Activated CD4-positive, alpha-beta memory T cell treated with anti-CD3 and anti-CD28 coated beads, Interleukin-2, amount 10 ng/mL, durations not matched to agents 7 days and 5 days (primary cell): ENCODE data around the gene UCKL1. TPM values are rescaled to one million over a fixed set of nuclear protein-coding genes. Genes with fewer than 3 reads are reported as not detected.
A peak's percentile ranks its signal among the peaks of the same experiment; 100 is the strongest.
"Not testable (repeated sequence)": the region's sequence is repeated elsewhere in the genome, so short reads cannot be mapped to it uniquely, and the experiment has no call there.

Experiments
- CTCF ChIA-PET: fragments of 350-600 bp; sonication (Branson Sonifier 250); formaldehyde crosslinking; loops from one replicate; lab custom pipeline; 2021; ENCODE audit warnings: antibody characterized with exemption, inconsistent platforms; lab: Charles Lee
- POLR2A ChIA-PET: fragments of 350-600 bp; sonication (Branson Sonifier 250); formaldehyde crosslinking; loops from one replicate; lab custom pipeline; 2021; ENCODE audit warnings: antibody characterized with exemption; lab: Charles Lee
- DNase-seq: peaks from one replicate; pipeline ENCODE4 v3.0.0-alpha.2; 2020
- H3K27ac Mint-ChIP-seq: one replicate; pipeline ENCODE4 v1.8.0; 2021; ENCODE audit warnings: mild to moderate bottlenecking, mixed read lengths
- H3K27me3 Mint-ChIP-seq: one replicate; pipeline ENCODE4 v1.8.0; 2021; ENCODE audit warnings: mixed read lengths
- H3K36me3 Mint-ChIP-seq: one replicate; pipeline ENCODE4 v1.8.0; 2021; ENCODE audit warnings: low read depth, mixed read lengths
- H3K4me1 Mint-ChIP-seq: one replicate; pipeline ENCODE4 v1.8.0; 2021; ENCODE audit warnings: mixed read lengths
- H3K4me3 Mint-ChIP-seq: one replicate; pipeline ENCODE4 v1.8.0; 2021; ENCODE audit warnings: mild to moderate bottlenecking, mixed read lengths
- H3K9me3 Mint-ChIP-seq: one replicate; pipeline ENCODE4 v1.8.0; 2021; ENCODE audit warnings: mixed read lengths
- total RNA-seq, 2 experiments: library from RNA; stranded (reverse); gene quantifications; one replicate each; pipeline ENCODE4 v1.2.3, GENCODE V29; 2021

UCKL1 gene
- total RNA-seq, 2 experiments from 2014 or later, result 36.3 to 36.6 TPM

- CTCF ChIA-PET, H3K27ac Mint-ChIP-seq: not testable (repeated sequence)
Measured at GRCh38 chr20:63916371-63916939, 39.8 kb downstream of the UCKL1 start.

GRCh38 chr20:63915471-63915870 lies 40.7 kb downstream of the UCKL1 start:
- Mint-ChIP-seq H3K27me3 (no peaks in the 10 kb centered on the region), H3K4me1 (peaks cover 22% of the 10 kb centered on the region), H3K9me3 (peaks cover 4% of the 10 kb centered on the region), H3K27ac (no peak overlapping the region), H3K36me3 (peaks cover 38% of the 10 kb centered on the region), H3K4me3 (no peak overlapping the region)
- CTCF ChIA-PET, result interaction anchor here (1.1 kb wide), 2 partner anchors 13 to 65 kb away, joined by 3 read pairs; no protein-coding TSS in a partner anchor
- POLR2A ChIA-PET, result no interaction called here
- DNase-seq, result no peak

More at GRCh38 chr20:63916371-63916939, 39.8 kb downstream of the UCKL1 start:
- peaks cover 14% of the 10 kb centered on the region for H3K4me1 Mint-ChIP-seq
- H3K9me3 Mint-ChIP-seq, H3K4me3 Mint-ChIP-seq, POLR2A ChIA-PET, DNase-seq, H3K27me3 Mint-ChIP-seq: not testable (repeated sequence)
- peaks cover 33% of the 10 kb centered on the region for H3K36me3 Mint-ChIP-seq

- DNase-seq, result no peak
- Mint-ChIP-seq H3K27me3 (no peaks in the 10 kb centered on the region), H3K27ac (no peak overlapping the region), H3K4me3 (no peak overlapping the region), H3K4me1 (peaks cover 33% of the 10 kb centered on the region), H3K9me3 (peaks cover 4% of the 10 kb centered on the region), H3K36me3 (peaks cover 39% of the 10 kb centered on the region)
- ChIA-PET CTCF (no interaction called here), POLR2A (no interaction called here)
Measured at GRCh38 chr20:63913768-63914167, 42.4 kb downstream of the UCKL1 start.

- ChIA-PET CTCF (no interaction called here), POLR2A (interaction anchor here (0.6 to 1.1 kb wide), 3 partner anchors 15 to 110 kb away, joined by 3 to 5 read pairs (median 3); no protein-coding TSS in a partner anchor)
- H3K36me3 Mint-ChIP-seq, result peaks cover 24% of the 10 kb centered on the region
- peak overlapping the region; percentile 35 for H3K4me3 Mint-ChIP-seq
- peaks cover 36% of the 10 kb centered on the region for H3K4me1 Mint-ChIP-seq
- H3K27ac Mint-ChIP-seq, result peak overlapping the region; percentile 71
- DNase-seq, result peak; percentile 32
- peaks cover under 1% of the 10 kb centered on the region for H3K9me3 Mint-ChIP-seq
- H3K27me3 Mint-ChIP-seq, result no peaks in the 10 kb centered on the region
Measured at GRCh38 chr20:63911176-63911575, 45.0 kb downstream of the UCKL1 start.

- no peak for DNase-seq
- peak overlapping the region; percentile 4 for H3K27ac Mint-ChIP-seq
Measured at GRCh38 chr20:63908008-63908682, 48.1 kb downstream of the UCKL1 start.

GRCh38 chr20:63903796-63904561 lies 52.2 kb downstream of the UCKL1 start:
- DNase-seq, result no peak
- no peak overlapping the region for H3K4me3 Mint-ChIP-seq
- ChIA-PET CTCF (no interaction called here), POLR2A (interaction anchor here (0.7 to 1.8 kb wide), 4 partner anchors 9 to 196 kb away, joined by 3 to 7 read pairs (median 4); partner anchors contain the start of genes ARFRP1, DNAJC5, TPD52L2 and ZGPAT)
- H3K27me3 Mint-ChIP-seq, result no peaks in the 10 kb centered on the region
- no peaks in the 10 kb centered on the region for H3K9me3 Mint-ChIP-seq
- peaks cover 54% of the 10 kb centered on the region for H3K4me1 Mint-ChIP-seq
- H3K36me3 Mint-ChIP-seq, result peaks cover 29% of the 10 kb centered on the region
- H3K27ac Mint-ChIP-seq, result peak overlapping the region; percentile 98

More at GRCh38 chr20:63908008-63908682, 48.1 kb downstream of the UCKL1 start:
- H3K36me3 Mint-ChIP-seq, result peaks cover 28% of the 10 kb centered on the region
- ChIA-PET POLR2A (no interaction called here), CTCF (no interaction called here)
- no peaks in the 10 kb centered on the region for H3K9me3 Mint-ChIP-seq
- H3K27me3 Mint-ChIP-seq, result no peaks in the 10 kb centered on the region
- no peak overlapping the region for H3K4me3 Mint-ChIP-seq
- peaks cover 47% of the 10 kb centered on the region for H3K4me1 Mint-ChIP-seq

GRCh38 chr20:63900413-63900812 lies 55.8 kb downstream of the UCKL1 start:
- POLR2A ChIA-PET, result no interaction called here
- H3K27me3 Mint-ChIP-seq, result no peaks in the 10 kb centered on the region
- no peaks in the 10 kb centered on the region for H3K9me3 Mint-ChIP-seq
- no peak for DNase-seq
- H3K4me1 Mint-ChIP-seq, result peaks cover 74% of the 10 kb centered on the region
- H3K27ac Mint-ChIP-seq, result peak overlapping the region; percentile 23
- CTCF ChIA-PET, result no interaction called here
- no peak overlapping the region for H3K4me3 Mint-ChIP-seq
- peaks cover 54% of the 10 kb centered on the region for H3K36me3 Mint-ChIP-seq

- Mint-ChIP-seq H3K36me3 (peaks cover 44% of the 10 kb centered on the region), H3K4me3 (no peak overlapping the region), H3K9me3 (no peaks in the 10 kb centered on the region), H3K27me3 (no peaks in the 10 kb centered on the region), H3K4me1 (peaks cover 71% of the 10 kb centered on the region), H3K27ac (peak overlapping the region; percentile 27)
- DNase-seq, result no peak
- POLR2A ChIA-PET, result interaction anchor here (0.8 to 1.4 kb wide), 2 partner anchors 33 to 34 kb away, joined by 3 to 7 read pairs; partner anchors contain the start of gene TPD52L2
- CTCF ChIA-PET, result no interaction called here
Measured at GRCh38 chr20:63898882-63899558, 57.2 kb downstream of the UCKL1 start.

GRCh38 chr20:63897978-63898561 lies 58.1 kb downstream of the UCKL1 start:
- ChIA-PET POLR2A (interaction anchor here (0.8 to 4.5 kb wide), 3 partner anchors 32 to 35 kb away, joined by 3 to 29 read pairs (median 7); partner anchors contain the start of gene TPD52L2), CTCF (no interaction called here)
- H3K36me3 Mint-ChIP-seq, result peaks cover 40% of the 10 kb centered on the region
- H3K4me3 Mint-ChIP-seq, result peak overlapping the region; percentile 1
- peaks cover 64% of the 10 kb centered on the region for H3K4me1 Mint-ChIP-seq
- H3K27me3 Mint-ChIP-seq, result no peaks in the 10 kb centered on the region
- no peaks in the 10 kb centered on the region for H3K9me3 Mint-ChIP-seq
- H3K27ac Mint-ChIP-seq, result peak overlapping the region; percentile 27
- no peak for DNase-seq

GRCh38 chr20:63896264-63897105 lies 59.7 kb downstream of the UCKL1 start:
- H3K9me3 Mint-ChIP-seq, result no peaks in the 10 kb centered on the region
- peak overlapping the region; percentile 95 for H3K4me3 Mint-ChIP-seq
- peak; percentile 42 for DNase-seq
- ChIA-PET CTCF (interaction anchor here (1.2 to 2.2 kb wide), 6 partner anchors 32 to 359 kb away, joined by 4 to 11 read pairs (median 5); partner anchors contain the start of genes ARFRP1, PRPF6, PTK6 and SAMD10), POLR2A (interaction anchor here (0.8 to 4.5 kb wide), 19 partner anchors 8 to 375 kb away, joined by 3 to 29 read pairs (median 4); partner anchors contain the start of genes ABHD16B, PPDPF, PRPF6 and PTK6)
- H3K4me1 Mint-ChIP-seq, result peaks cover 52% of the 10 kb centered on the region
- peaks cover 33% of the 10 kb centered on the region for H3K36me3 Mint-ChIP-seq
- H3K27ac Mint-ChIP-seq, result peak overlapping the region; percentile 99
- H3K27me3 Mint-ChIP-seq, result no peaks in the 10 kb centered on the region

GRCh38 chr20:63895952-63896263 lies 60.3 kb downstream of the UCKL1 start:
- POLR2A ChIA-PET, result interaction anchor here (0.6 to 4.5 kb wide), 20 partner anchors 8 to 374 kb away, joined by 3 to 29 read pairs (median 4); partner anchors contain the start of genes ABHD16B, PPDPF, PRPF6 and PTK6
- Mint-ChIP-seq H3K27me3 (no peaks in the 10 kb centered on the region), H3K36me3 (peaks cover 30% of the 10 kb centered on the region), H3K4me1 (peaks cover 46% of the 10 kb centered on the region), H3K4me3 (peak overlapping the region; percentile 95), H3K27ac (peak overlapping the region; percentile 99), H3K9me3 (no peaks in the 10 kb centered on the region)
- CTCF ChIA-PET, result interaction anchor here (1.2 to 2.2 kb wide), 6 partner anchors 31 to 358 kb away, joined by 4 to 11 read pairs (median 5); partner anchors contain the start of genes ARFRP1, PRPF6, PTK6 and SAMD10
- no peak for DNase-seq
